GM12875 (cell line): ENCODE data around the gene RFFL.

ENCODE experiments used
- H3K4me3 ChIP-seq: one replicate; pipeline ENCODE4 v1.5.1; 2011; ENCODE audit warnings: low read depth, low read length, control low read depth
- TF ChIP-seq, protein P1 (sequence below): IDR thresholded peaks from 2 replicates; pipeline ENCODE4 v1.5.1; 2011; ENCODE audit warnings: low read depth, mild to moderate bottlenecking, control low read depth, inconsistent platforms, low read length, moderate library complexity, borderline replicate concordance; ENCODE audit not compliant: insufficient read depth

The RFFL gene

GRCh38 chr17:35080536-35080935 is 17.0 kb upstream of the RFFL start:
- no peak overlapping the region for H3K4me3 ChIP-seq
- TF ChIP-seq, protein P1, sequence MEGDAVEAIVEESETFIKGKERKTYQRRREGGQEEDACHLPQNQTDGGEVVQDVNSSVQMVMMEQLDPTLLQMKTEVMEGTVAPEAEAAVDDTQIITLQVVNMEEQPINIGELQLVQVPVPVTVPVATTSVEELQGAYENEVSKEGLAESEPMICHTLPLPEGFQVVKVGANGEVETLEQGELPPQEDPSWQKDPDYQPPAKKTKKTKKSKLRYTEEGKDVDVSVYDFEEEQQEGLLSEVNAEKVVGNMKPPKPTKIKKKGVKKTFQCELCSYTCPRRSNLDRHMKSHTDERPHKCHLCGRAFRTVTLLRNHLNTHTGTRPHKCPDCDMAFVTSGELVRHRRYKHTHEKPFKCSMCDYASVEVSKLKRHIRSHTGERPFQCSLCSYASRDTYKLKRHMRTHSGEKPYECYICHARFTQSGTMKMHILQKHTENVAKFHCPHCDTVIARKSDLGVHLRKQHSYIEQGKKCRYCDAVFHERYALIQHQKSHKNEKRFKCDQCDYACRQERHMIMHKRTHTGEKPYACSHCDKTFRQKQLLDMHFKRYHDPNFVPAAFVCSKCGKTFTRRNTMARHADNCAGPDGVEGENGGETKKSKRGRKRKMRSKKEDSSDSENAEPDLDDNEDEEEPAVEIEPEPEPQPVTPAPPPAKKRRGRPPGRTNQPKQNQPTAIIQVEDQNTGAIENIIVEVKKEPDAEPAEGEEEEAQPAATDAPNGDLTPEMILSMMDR: no peak

DNA sequence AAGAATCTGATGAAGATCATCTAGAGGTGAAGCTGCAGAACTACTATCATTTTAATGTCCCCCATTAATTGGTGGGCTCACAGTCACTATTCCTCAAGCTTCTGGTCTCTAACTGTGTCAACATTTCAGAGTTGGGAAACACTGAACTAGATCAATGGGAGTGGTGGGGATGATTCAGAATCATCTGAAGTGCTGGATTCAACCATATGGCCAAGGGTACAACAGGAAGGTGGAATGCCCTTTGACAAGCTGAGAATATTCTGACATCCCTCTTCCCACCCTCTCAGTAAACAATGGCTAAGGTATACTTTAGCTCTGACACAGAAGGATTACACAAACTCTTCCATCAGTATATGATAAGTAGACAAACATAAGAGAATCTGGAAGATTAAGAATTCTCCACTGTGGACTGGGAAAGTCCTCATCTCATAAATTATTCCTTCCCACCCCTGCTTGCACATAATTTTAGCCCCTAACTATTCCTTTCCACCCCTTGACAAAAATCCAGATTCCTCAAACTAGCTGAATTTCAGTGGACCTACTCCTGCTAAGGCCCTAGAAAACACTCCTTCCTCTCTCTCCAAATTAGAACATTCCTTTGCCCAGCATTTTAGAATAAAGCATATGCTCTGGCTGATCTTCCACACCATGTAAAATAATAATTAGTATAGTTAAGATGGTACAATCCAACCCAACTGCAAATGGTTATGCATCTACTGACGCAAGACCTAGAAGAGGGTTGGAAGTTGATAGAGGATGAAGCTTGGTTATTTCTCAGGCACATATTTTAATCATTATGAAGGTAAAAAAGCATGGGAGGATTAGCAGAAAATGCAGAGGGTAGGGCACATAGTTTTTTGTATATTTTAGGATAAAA is 16.3 kb upstream of the RFFL start:
- H3K4me3 ChIP-seq: no peak overlapping the region
- TF ChIP-seq, protein P1: no peak

DNA sequence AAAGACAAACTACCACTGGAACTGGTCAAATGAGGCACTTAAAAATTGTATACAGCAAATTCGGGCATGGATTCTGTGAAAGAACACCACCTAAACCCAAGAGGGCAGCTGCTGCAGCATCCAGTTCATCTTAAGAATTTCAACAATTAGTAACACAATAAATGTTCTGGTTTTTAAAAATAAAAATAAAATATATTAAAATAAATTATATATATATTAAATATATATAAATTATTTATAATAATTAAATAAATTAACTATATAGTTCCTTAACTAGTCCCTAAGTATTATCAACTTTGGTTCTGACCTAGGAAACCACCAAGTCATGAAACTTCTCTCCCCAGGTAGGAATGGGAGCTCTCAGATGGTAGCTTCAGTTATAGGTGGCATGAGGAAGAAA is 13.4 kb upstream of the RFFL start:
- H3K4me3 ChIP-seq: no peak overlapping the region
- TF ChIP-seq, protein P1: no peak

- TF ChIP-seq, protein P1: no peak
- H3K4me3 ChIP-seq: no peak overlapping the region
Observed at GRCh38 chr17:35074711-35075707, 11.5 kb upstream of the RFFL start.

DNA sequence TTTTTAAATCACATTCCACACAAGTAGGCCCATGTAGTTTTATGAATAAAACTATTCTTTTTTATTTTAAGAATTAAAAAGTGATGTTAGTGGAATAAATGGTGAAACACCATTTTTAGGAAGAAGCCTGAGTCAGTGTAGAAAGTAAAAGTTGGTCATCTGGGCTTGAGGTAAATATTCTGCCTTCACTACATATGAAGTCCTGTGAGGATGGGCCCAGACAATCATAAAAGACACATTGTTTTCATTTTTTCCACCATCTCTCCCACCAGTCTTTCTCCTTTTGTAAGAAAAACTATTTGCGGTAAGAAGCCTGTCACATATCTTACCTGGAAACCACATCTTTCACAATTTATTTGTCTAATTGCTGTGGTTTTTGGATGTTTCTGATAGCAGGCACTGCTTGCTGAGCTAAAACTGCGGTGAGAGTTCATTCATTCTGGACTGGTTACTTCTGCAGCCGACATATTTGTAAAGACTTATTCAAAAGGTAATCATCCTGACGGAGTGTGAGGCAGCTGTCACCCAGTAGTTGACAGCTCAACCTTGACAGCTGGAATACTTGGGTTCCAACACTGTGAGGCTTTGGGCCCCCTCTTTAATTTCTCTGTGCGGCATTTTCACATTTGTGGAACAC is 10.6 kb upstream of the RFFL start:
- TF ChIP-seq, protein P1: no peak
- no peak overlapping the region for H3K4me3 ChIP-seq

GRCh38 chr17:35073183-35073790 is 9.8 kb upstream of the RFFL start:
- TF ChIP-seq, protein P1: no peak
- no peak overlapping the region for H3K4me3 ChIP-seq
